Measurements from ENCODE around the gene POC1B. TPM values are rescaled to one million over a fixed set of nuclear protein-coding genes. Genes with fewer than 3 reads are reported as not detected.
"Not testable (repeated sequence)": the region's sequence is repeated elsewhere in the genome, so short reads cannot be mapped to it uniquely, and the experiment has no call there.

POC1B gene
- total RNA-seq, 2 donors from 2014 or later = 31.4 to 32.0 TPM

- intact Hi-C loops (cut with DNase I) = loop anchor here (2.0 kb wide), 1 partner anchor 410 kb away; no protein-coding TSS in a partner anchor
- Histone ChIP-seq H3K9me3 (no peaks in the 10 kb centered on the region), H3K36me3 (no peaks in the 10 kb centered on the region), H3K4me1 (no peaks in the 10 kb centered on the region), H3K9ac (ENCODE audit: low read depth in 2 of 2, low read length in 2 of 2) (no peak overlapping the region), H3K27ac (peak overlapping the region; percentile 22), H3K4me3 (no peak overlapping the region), H3K27me3 (no peaks in the 10 kb centered on the region)
- no peak for TF ChIP-seq CTCF (IDR thresholded peaks at IDR 0.05)
- no peak for DNase-seq
These were observed 60.8 kb downstream of the POC1B start for GRCh38 chr12:89464974-89465592.

- Histone ChIP-seq H3K9ac (ENCODE audit: low read depth in 2 of 2, low read length in 2 of 2) (peak overlapping the region; percentile 37 to 47), H3K27ac (no peak overlapping the region), H3K4me3 (no peak overlapping the region), H3K27me3 (no peaks in the 10 kb centered on the region), H3K9me3 (no peaks in the 10 kb centered on the region), H3K36me3 (no peaks in the 10 kb centered on the region), H3K4me1 (no peaks in the 10 kb centered on the region)
- DNase-seq = no peak
- intact Hi-C loops (cut with DNase I) = loop anchor here (2.0 kb wide), 1 partner anchor 441 kb away; no protein-coding TSS in a partner anchor
- peak; percentile 48 for TF ChIP-seq CTCF (IDR thresholded peaks at IDR 0.05)
These were observed 63.9 kb downstream of the POC1B start for GRCh38 chr12:89461649-89462612.

GRCh38 chr12:89461190-89461589 is 64.7 kb downstream of the POC1B start:
- intact Hi-C loops (cut with DNase I) = no loop called here
- no peak overlapping the region for H3K4me3 ChIP-seq
- no peak for TF ChIP-seq CTCF (IDR thresholded peaks at IDR 0.05)
- no peak for DNase-seq
- no peak overlapping the region for H3K27ac ChIP-seq
- no peaks in the 10 kb centered on the region for H3K27me3 ChIP-seq
- H3K9ac ChIP-seq (ENCODE audit: low read depth in 2 of 2, low read length in 2 of 2) = peak overlapping the region; percentile 1 to 37
- no peaks in the 10 kb centered on the region for H3K36me3 ChIP-seq
- no peaks in the 10 kb centered on the region for H3K4me1 ChIP-seq
- H3K9me3 ChIP-seq = no peaks in the 10 kb centered on the region

GRCh38 chr12:89459279-89459678 is 66.6 kb downstream of the POC1B start:
- H3K27me3 ChIP-seq; H3K4me3 ChIP-seq; H3K36me3 ChIP-seq; H3K27ac ChIP-seq; DNase-seq; H3K4me1 ChIP-seq; H3K9me3 ChIP-seq; H3K9ac ChIP-seq (ENCODE audit: low read depth in 2 of 2, low read length in 2 of 2): not testable (repeated sequence)
- intact Hi-C loops (cut with DNase I) = loop anchor here (10.0 kb wide), 1 partner anchor 114 kb away; no protein-coding TSS in a partner anchor

- TF ChIP-seq CTCF (IDR thresholded peaks at IDR 0.05) = no peak
- Histone ChIP-seq H3K27me3 (no peaks in the 10 kb centered on the region), H3K9ac (ENCODE audit: low read depth in 2 of 2, low read length in 2 of 2) (no peak overlapping the region), H3K36me3 (no peaks in the 10 kb centered on the region), H3K4me3 (no peak overlapping the region), H3K9me3 (no peaks in the 10 kb centered on the region), H3K4me1 (no peaks in the 10 kb centered on the region), H3K27ac (no peak overlapping the region)
- DNase-seq = no peak
- intact Hi-C loops (cut with DNase I) = loop anchor here (10.0 kb wide), 1 partner anchor 112 kb away; no protein-coding TSS in a partner anchor
These were observed 69.3 kb downstream of the POC1B start for GRCh38 chr12:89456565-89456964.
